Progenitor cell of endocrine pancreas (in vitro differentiated cells): ENCODE data around the gene NEK4. TPM values are rescaled to one million over a fixed set of nuclear protein-coding genes. Genes with fewer than 3 reads are reported as not detected.
A peak's percentile ranks its signal among the peaks of the same experiment; 100 is the strongest.

Experiments
- DNase-seq: peaks from one replicate; pipeline ENCODE4 v3.0.0; 2021; ENCODE audit warnings: low spot score; ENCODE audit not compliant: unreplicated experiment
- H3K27ac Mint-ChIP-seq: 2 replicates; pipeline ENCODE4 v1.8.0; 2021; ENCODE audit warnings: mild to moderate bottlenecking, moderate library complexity, mixed read lengths
- H3K27me3 Mint-ChIP-seq: 2 replicates; pipeline ENCODE4 v1.8.0; 2021; ENCODE audit warnings: mixed read lengths
- H3K36me3 Mint-ChIP-seq: 2 replicates; pipeline ENCODE4 v1.8.0; 2022; ENCODE audit warnings: mixed read lengths; ENCODE audit not compliant: insufficient read depth
- H3K4me1 Mint-ChIP-seq: 2 replicates; pipeline ENCODE4 v1.8.0; 2021; ENCODE audit warnings: low read depth, mixed read lengths
- H3K4me3 Mint-ChIP-seq: 2 replicates; pipeline ENCODE4 v1.8.0; 2021; ENCODE audit warnings: low read depth, mild to moderate bottlenecking, moderate library complexity, mixed read lengths
- H3K9me3 Mint-ChIP-seq: 2 replicates; pipeline ENCODE4 v1.8.0; 2021; ENCODE audit warnings: low read depth, mixed read lengths
- CTCF ChIP-seq: fragments of 200-600 bp; sonication (generic); IDR thresholded peaks from one replicate; pipeline ENCODE4 v1.5.0; 2021; ENCODE audit warnings: antibody characterized with exemption, mild to moderate bottlenecking; ENCODE audit not compliant: unreplicated experiment
- total RNA-seq: library from RNA; stranded (reverse); gene quantifications from 2 replicates; pipeline ENCODE4 v1.2.1, GENCODE V29; 2021

NEK4 gene
- total RNA-seq, 1 donor from 2014 or later: 51.1 TPM

- Mint-ChIP-seq H3K27ac (no peak overlapping the region), H3K9me3 (no peaks in the 10 kb centered on the region), H3K4me3 (no peak overlapping the region), H3K36me3 (peaks cover 9% of the 10 kb centered on the region), H3K27me3 (no peaks in the 10 kb centered on the region), H3K4me1 (peaks cover 2% of the 10 kb centered on the region)
- no peak for DNase-seq
- no peak for TF ChIP-seq CTCF
Observed at GRCh38 chr3:52712291-52713212, 58.2 kb downstream of the NEK4 start.

- Mint-ChIP-seq H3K4me1 (peaks cover 5% of the 10 kb centered on the region), H3K4me3 (no peak overlapping the region), H3K36me3 (peaks cover 9% of the 10 kb centered on the region), H3K27me3 (no peaks in the 10 kb centered on the region), H3K27ac (no peak overlapping the region), H3K9me3 (no peaks in the 10 kb centered on the region)
- no peak for DNase-seq
- TF ChIP-seq CTCF: no peak
Observed at GRCh38 chr3:52710512-52710911, 60.2 kb downstream of the NEK4 start.

GRCh38 chr3:52707585-52707984 is 63.2 kb downstream of the NEK4 start:
- no peak for TF ChIP-seq CTCF
- Mint-ChIP-seq H3K9me3 (no peaks in the 10 kb centered on the region), H3K27ac (no peak overlapping the region), H3K36me3 (peaks cover 4% of the 10 kb centered on the region), H3K4me1 (peaks cover 16% of the 10 kb centered on the region), H3K4me3 (peak overlapping the region; percentile 59), H3K27me3 (no peaks in the 10 kb centered on the region)
- no peak for DNase-seq

GRCh38 chr3:52705688-52706686 is 64.8 kb downstream of the NEK4 start, which contains the start of the genes GLT8D1 and SPCS1:
Gene GLT8D1, minus strand, starts transcription at chr3:52705791. Its CDS starts 5,331 bp downstream, at chr3:52700460.
Gene SPCS1, plus strand, starts transcription at chr3:52706106. Its CDS starts 141 bp downstream, at chr3:52706247.
- H3K4me1 Mint-ChIP-seq: peaks cover 16% of the 10 kb centered on the region
- H3K9me3 Mint-ChIP-seq: no peaks in the 10 kb centered on the region
- peak; percentile 63 for DNase-seq
- no peaks in the 10 kb centered on the region for H3K27me3 Mint-ChIP-seq
- TF ChIP-seq CTCF: no peak
- H3K27ac Mint-ChIP-seq: peak within 1 kb of the TSS; percentile 96
- peak within 1 kb of the TSS; percentile 95 for H3K4me3 Mint-ChIP-seq
- no peaks in the 10 kb centered on the region for H3K36me3 Mint-ChIP-seq

GRCh38 chr3:52705438-52705687 is 65.4 kb downstream of the NEK4 start:
- Mint-ChIP-seq H3K27me3 (no peaks in the 10 kb centered on the region), H3K36me3 (no peaks in the 10 kb centered on the region), H3K9me3 (no peaks in the 10 kb centered on the region), H3K4me1 (peaks cover 16% of the 10 kb centered on the region), H3K4me3 (peak overlapping the region; percentile 95), H3K27ac (peak overlapping the region; percentile 91)
- no peak for TF ChIP-seq CTCF
- DNase-seq: no peak
